K562 (cell line): ENCODE data around the gene CSNK1D. TPM values are rescaled to one million over a fixed set of nuclear protein-coding genes. Genes with fewer than 3 reads are reported as not detected.

Source experiments
- ASH1L ChIP-seq: fragments of 450-650 bp; IDR thresholded peaks from 2 replicates; pipeline ENCODE4 v1.6.1; 2018; ENCODE audit warnings: borderline replicate concordance, mild to moderate bottlenecking, low read depth; ENCODE audit not compliant: partially characterized antibody
- BHLHE40 ChIP-seq: IDR thresholded peaks from 2 replicates; pipeline ENCODE4 v1.6.1; 2011; ENCODE audit warnings: low read length, improper control_type of control experiment
- CBX8 ChIP-seq: fragments of 200-600 bp; sonication (generic); IDR thresholded peaks from 2 replicates; pipeline ENCODE4 v1.6.1; 2012; ENCODE audit warnings: borderline replicate concordance, mixed run types, low read depth, mild to moderate bottlenecking, moderate library complexity, mixed read lengths, low read length, control low read depth, inconsistent platforms; ENCODE audit not compliant: poor library complexity, severe bottlenecking; ENCODE audit errors: extremely low read depth
- ESRRB ChIP-seq: fragments of 250-450 bp; sonication (Bioruptor Pico); IDR thresholded peaks from 2 replicates; pipeline ENCODE4 v1.5.0; 2020; ENCODE audit warnings: mild to moderate bottlenecking, moderate library complexity, borderline replicate concordance
- HIVEP1 ChIP-seq: fragments of 250-450 bp; sonication (Bioruptor Pico); IDR thresholded peaks from 2 replicates; pipeline ENCODE4 v1.4.0; 2020; ENCODE audit warnings: mild to moderate bottlenecking
- HNRNPL ChIP-seq: fragments of 200-400 bp; formaldehyde crosslinking; IDR thresholded peaks from 2 replicates; pipeline ENCODE4 v1.6.1; 2017; ENCODE audit warnings: low read depth, mild to moderate bottlenecking, low read length
- ILF3 ChIP-seq: fragments of 450-650 bp; IDR thresholded peaks from 2 replicates; pipeline ENCODE4 v1.6.1; 2018; ENCODE audit warnings: antibody characterized with exemption, mild to moderate bottlenecking, moderate library complexity, borderline replicate concordance
- KLF10 ChIP-seq: fragments of 250-450 bp; sonication (Bioruptor Pico); IDR thresholded peaks from 2 replicates; pipeline ENCODE4 v1.6.1; 2021; ENCODE audit warnings: matching md5 sums
- NCOA1 ChIP-seq: fragments of 450-650 bp; IDR thresholded peaks from 2 replicates; pipeline ENCODE4 v1.6.1; 2016; ENCODE audit warnings: low read depth
- RHOXF2B ChIP-seq: fragments of 250-450 bp; sonication (Bioruptor Pico); conservative IDR thresholded peaks from 2 replicates; pipeline ENCODE4 v1.5.1; 2021
- SUPT5H ChIP-seq: fragments of 450-650 bp; IDR thresholded peaks from 2 replicates; pipeline ENCODE4 v1.6.1; 2016
- TAF9B ChIP-seq: fragments of 450-650 bp; IDR thresholded peaks from 2 replicates; pipeline ENCODE4 v1.6.1; 2018; ENCODE audit warnings: mild to moderate bottlenecking; ENCODE audit not compliant: partially characterized antibody
- U2AF1 ChIP-seq: fragments of 200-400 bp; formaldehyde crosslinking; optimal IDR thresholded peaks from 2 replicates; pipeline ENCODE3; 2017; ENCODE audit warnings: mild to moderate bottlenecking, low read depth, low read length, moderate library complexity
- ZNF263 ChIP-seq: sonication (generic); formaldehyde crosslinking; IDR thresholded peaks from 2 replicates; pipeline ENCODE4 v1.8.0; 2022; ENCODE audit warnings: mild to moderate bottlenecking, missing genetic modification reagents, borderline replicate concordance
- ZNF79 ChIP-seq: fragments of 250-450 bp; sonication (Bioruptor Pico); IDR thresholded peaks from 2 replicates; pipeline ENCODE4 v1.4.0; 2020; ENCODE audit warnings: low read depth, mild to moderate bottlenecking, moderate library complexity
- polyA plus RNA-seq, 8 experiments: library from polyadenylated mRNA; depleted of rRNA in 4 of 8; stranded (reverse) in 5 of 8; unstranded in 3 of 8; fragments of >200 nt; fragmentation: Nextera tagmentation in 2 of 8; fragmentation: Illumina TruSeq in 1 of 8; extraction: Ambion mirVana in 2 of 8; extraction: Trizol in 1 of 8; gene quantifications; 2 replicates each; pipeline versions ENCODE4 v1.2.1 to v1.2.3, GENCODE V29; 2011 to 2014; ENCODE audit warnings: inconsistent platforms in 1 of 8, missing spikeins in 1 of 8
- total RNA-seq, 7 experiments: library from RNA; depleted of rRNA in 6 of 7; stranded (reverse); fragments of >200 nt in 6 of 7; fragmentation: Illumina TruSeq in 2 of 7; extraction: Trizol in 2 of 7; gene quantifications; 2 replicates each; pipeline versions ENCODE4 v1.2.1 to v1.2.3, GENCODE V29; 2011 to 2021; ENCODE audit warnings: low replicate concordance in 1 of 7
- TF ChIP-seq, protein P1 (sequence below): fragments of 250-450 bp; sonication (Bioruptor Pico); IDR thresholded peaks from 2 replicates; pipeline ENCODE4 v1.5.0; 2021
- TF ChIP-seq, protein P2 (sequence below), 2 experiments: fragments of 150-350 bp in 1 of 2; IDR thresholded peaks; 2 replicates each; pipeline ENCODE4 v1.6.1; 2012 to 2016; ENCODE audit warnings: low read depth in 2 of 2, low read length in 2 of 2, mild to moderate bottlenecking in 1 of 2, moderate library complexity in 1 of 2
- TF ChIP-seq, protein P3 (sequence below): fragments of 150-350 bp; conservative IDR thresholded peaks from 2 replicates; pipeline ENCODE4 v1.6.1; 2014; ENCODE audit warnings: low read length

CSNK1D gene
- total and polyA plus RNA-seq, 9 of the 15 experiments (the other 6 are each of a cell fraction or from before 2014, with no cell fraction given) = 6.5 to 133 (median 41.3) TPM

DNA sequence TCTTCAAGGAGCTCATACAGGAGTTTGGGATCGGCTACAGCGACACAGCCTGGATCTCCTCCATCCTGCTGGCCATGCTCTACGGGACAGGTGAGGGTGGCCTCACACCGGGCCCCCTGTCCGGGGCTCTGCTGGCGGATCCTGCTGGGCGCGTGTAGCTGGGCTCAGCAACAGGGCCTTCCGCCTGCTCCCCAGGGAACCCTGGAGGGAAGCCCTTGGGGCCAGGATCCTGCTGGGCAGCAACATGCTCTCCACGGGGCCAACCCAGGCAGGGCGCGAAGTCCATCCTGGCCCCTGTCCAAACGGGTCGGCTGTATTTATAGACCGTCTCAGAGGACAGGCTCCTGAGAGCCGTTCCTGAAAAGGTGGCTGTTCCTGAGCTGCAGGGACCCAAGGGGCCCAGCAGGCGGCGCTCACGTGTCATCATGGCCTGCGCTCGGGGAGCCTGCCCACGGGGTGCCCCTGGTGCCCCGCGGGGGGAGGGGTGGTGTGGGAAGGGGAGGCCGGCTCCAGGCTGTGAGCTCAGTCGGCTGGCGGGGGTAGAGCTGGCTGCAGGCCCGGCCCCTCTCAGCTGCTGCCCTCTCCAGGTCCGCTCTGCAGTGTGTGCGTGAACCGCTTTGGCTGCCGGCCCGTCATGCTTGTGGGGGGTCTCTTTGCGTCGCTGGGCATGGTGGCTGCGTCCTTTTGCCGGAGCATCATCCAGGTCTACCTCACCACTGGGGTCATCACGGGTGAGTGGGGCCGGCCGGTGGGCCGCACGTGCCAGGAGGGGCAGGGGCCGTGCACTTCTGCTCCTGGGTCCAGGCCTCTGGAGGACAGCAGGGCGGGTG lies 37.1 kb downstream of the CSNK1D start (continued):
- TF ChIP-seq TAF9B = no peak
- no peak; the same call in 1 of the 2 replicates for TF ChIP-seq ZNF263 (CRISPR knock-in tag)
- 0 out of 2 replicates have a peak, but pooled peaks have one; percentile 2 for TF ChIP-seq BHLHE40
- no peak for TF ChIP-seq NCOA1
- TF ChIP-seq, protein P1, sequence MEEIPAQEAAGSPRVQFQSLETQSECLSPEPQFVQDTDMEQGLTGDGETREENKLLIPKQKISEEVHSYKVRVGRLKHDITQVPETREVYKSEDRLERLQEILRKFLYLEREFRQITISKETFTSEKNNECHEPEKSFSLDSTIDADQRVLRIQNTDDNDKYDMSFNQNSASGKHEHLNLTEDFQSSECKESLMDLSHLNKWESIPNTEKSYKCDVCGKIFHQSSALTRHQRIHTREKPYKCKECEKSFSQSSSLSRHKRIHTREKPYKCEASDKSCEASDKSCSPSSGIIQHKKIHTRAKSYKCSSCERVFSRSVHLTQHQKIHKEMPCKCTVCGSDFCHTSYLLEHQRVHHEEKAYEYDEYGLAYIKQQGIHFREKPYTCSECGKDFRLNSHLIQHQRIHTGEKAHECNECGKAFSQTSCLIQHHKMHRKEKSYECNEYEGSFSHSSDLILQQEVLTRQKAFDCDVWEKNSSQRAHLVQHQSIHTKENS (CRISPR knock-in tag) = no peak
- no peak for TF ChIP-seq U2AF1
- no peak for TF ChIP-seq HIVEP1
- no peak for TF ChIP-seq CBX8
- TF ChIP-seq RHOXF2B (CRISPR knock-in tag) = no peak
- TF ChIP-seq HNRNPL = peak; percentile 99
- TF ChIP-seq ASH1L = no peak
- TF ChIP-seq, protein P2, sequence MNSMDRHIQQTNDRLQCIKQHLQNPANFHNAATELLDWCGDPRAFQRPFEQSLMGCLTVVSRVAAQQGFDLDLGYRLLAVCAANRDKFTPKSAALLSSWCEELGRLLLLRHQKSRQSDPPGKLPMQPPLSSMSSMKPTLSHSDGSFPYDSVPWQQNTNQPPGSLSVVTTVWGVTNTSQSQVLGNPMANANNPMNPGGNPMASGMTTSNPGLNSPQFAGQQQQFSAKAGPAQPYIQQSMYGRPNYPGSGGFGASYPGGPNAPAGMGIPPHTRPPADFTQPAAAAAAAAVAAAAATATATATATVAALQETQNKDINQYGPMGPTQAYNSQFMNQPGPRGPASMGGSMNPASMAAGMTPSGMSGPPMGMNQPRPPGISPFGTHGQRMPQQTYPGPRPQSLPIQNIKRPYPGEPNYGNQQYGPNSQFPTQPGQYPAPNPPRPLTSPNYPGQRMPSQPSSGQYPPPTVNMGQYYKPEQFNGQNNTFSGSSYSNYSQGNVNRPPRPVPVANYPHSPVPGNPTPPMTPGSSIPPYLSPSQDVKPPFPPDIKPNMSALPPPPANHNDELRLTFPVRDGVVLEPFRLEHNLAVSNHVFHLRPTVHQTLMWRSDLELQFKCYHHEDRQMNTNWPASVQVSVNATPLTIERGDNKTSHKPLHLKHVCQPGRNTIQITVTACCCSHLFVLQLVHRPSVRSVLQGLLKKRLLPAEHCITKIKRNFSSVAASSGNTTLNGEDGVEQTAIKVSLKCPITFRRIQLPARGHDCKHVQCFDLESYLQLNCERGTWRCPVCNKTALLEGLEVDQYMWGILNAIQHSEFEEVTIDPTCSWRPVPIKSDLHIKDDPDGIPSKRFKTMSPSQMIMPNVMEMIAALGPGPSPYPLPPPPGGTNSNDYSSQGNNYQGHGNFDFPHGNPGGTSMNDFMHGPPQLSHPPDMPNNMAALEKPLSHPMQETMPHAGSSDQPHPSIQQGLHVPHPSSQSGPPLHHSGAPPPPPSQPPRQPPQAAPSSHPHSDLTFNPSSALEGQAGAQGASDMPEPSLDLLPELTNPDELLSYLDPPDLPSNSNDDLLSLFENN (IDR thresholded peaks at IDR 0.05; ENCODE audit: low read depth in 2 of 2, low read length in 2 of 2) = no peak
- TF ChIP-seq SUPT5H = 0 out of 2 replicates have a peak, but pooled peaks have one; percentile 26
- TF ChIP-seq ZNF79 (CRISPR knock-in tag) = no peak
- no peak for TF ChIP-seq KLF10 (CRISPR knock-in tag)
- no peak for TF ChIP-seq ESRRB (CRISPR knock-in tag)
- no peak for TF ChIP-seq ILF3
- TF ChIP-seq, protein P3, sequence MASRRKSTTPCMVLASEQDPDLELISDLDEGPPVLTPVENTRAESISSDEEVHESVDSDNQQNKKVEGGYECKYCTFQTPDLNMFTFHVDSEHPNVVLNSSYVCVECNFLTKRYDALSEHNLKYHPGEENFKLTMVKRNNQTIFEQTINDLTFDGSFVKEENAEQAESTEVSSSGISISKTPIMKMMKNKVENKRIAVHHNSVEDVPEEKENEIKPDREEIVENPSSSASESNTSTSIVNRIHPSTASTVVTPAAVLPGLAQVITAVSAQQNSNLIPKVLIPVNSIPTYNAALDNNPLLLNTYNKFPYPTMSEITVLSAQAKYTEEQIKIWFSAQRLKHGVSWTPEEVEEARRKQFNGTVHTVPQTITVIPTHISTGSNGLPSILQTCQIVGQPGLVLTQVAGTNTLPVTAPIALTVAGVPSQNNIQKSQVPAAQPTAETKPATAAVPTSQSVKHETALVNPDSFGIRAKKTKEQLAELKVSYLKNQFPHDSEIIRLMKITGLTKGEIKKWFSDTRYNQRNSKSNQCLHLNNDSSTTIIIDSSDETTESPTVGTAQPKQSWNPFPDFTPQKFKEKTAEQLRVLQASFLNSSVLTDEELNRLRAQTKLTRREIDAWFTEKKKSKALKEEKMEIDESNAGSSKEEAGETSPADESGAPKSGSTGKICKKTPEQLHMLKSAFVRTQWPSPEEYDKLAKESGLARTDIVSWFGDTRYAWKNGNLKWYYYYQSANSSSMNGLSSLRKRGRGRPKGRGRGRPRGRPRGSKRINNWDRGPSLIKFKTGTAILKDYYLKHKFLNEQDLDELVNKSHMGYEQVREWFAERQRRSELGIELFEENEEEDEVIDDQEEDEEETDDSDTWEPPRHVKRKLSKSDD = no peak
